SK-MEL-5 (cell line): ENCODE data around the gene TM9SF3. TPM values are rescaled to one million over a fixed set of nuclear protein-coding genes. Genes with fewer than 3 reads are reported as not detected.

Experiments
- DNase-seq: peaks from one replicate; pipeline ENCODE4 v3.0.0-alpha.2; 2016; ENCODE audit warnings: low read depth, low spot score
- in situ Hi-C: cut with HindIII; loops from 2 replicates; pipeline ENCODE4 v1.10.0; 2016; ENCODE audit warnings: low sequenced_read_pairs, high pct_unique_total_duplicates, low pct_unique_long_range_greater_than_20kb
- polyA plus RNA-seq, 2 experiments: library from polyadenylated mRNA; depleted of rRNA; stranded (reverse); fragments of >200 nt; gene quantifications; 2 replicates each; pipeline ENCODE4 v1.2.3, GENCODE V29; 2015
- total RNA-seq: library from RNA; depleted of rRNA; stranded (reverse); fragments of >200 nt; shearing (Covaris generic); gene quantifications from 2 replicates; pipeline ENCODE4 v1.2.3, GENCODE V29; 2014; rRNA removed

The TM9SF3 gene
- total RNA-seq = 47.1 and 54.6 TPM in 2 replicates
- 50.9 and 54.8 TPM in 2 replicates for polyA plus RNA-seq (2015; cell fraction: cytosol; rRNA removed)
- polyA plus RNA-seq (2015; cell fraction: nucleus; rRNA removed) = 31.0 and 35.7 TPM in 2 replicates

GRCh38 chr10:96586419-96587263, at the start of gene TM9SF3:
Gene TM9SF3, minus strand, starts transcription at chr10:96587012. Its CDS starts 177 bp downstream, at chr10:96586835.
- peak; percentile 82 for DNase-seq
- in situ Hi-C loops = no loop called here

GRCh38 chr10:96636551-96636950, 49.7 kb upstream of the TM9SF3 start:
- in situ Hi-C loops = no loop called here
- DNase-seq = no peak

GRCh38 chr10:96632974-96633710, 46.3 kb upstream of the TM9SF3 start:
- in situ Hi-C loops = no loop called here
- DNase-seq = no peak

- no peak for DNase-seq
- in situ Hi-C loops = no loop called here
Measured at GRCh38 chr10:96627292-96627691, 40.5 kb upstream of the TM9SF3 start.

- in situ Hi-C loops = no loop called here
Measured at GRCh38 chr10:96626795-96627194, 40.0 kb upstream of the TM9SF3 start.

GRCh38 chr10:96625173-96625572, 38.4 kb upstream of the TM9SF3 start:
- DNase-seq = no peak
- in situ Hi-C loops = no loop called here

More at GRCh38 chr10:96626795-96627194, 40.0 kb upstream of the TM9SF3 start:
- DNase-seq = peak; percentile 17

- DNase-seq = no peak
- in situ Hi-C loops = no loop called here
Measured at GRCh38 chr10:96622013-96622787, 35.4 kb upstream of the TM9SF3 start.

- in situ Hi-C loops = no loop called here
- DNase-seq = no peak
Measured at GRCh38 chr10:96619796-96620773, 33.3 kb upstream of the TM9SF3 start.

- in situ Hi-C loops = no loop called here
Measured at GRCh38 chr10:96619120-96619519, 32.3 kb upstream of the TM9SF3 start.

GRCh38 chr10:96618653-96619052, 31.8 kb upstream of the TM9SF3 start:
- in situ Hi-C loops = no loop called here
- DNase-seq = peak; percentile 24

More at GRCh38 chr10:96619120-96619519, 32.3 kb upstream of the TM9SF3 start:
- DNase-seq = no peak

- no peak for DNase-seq
- in situ Hi-C loops = no loop called here
Measured at GRCh38 chr10:96616961-96617360, 30.1 kb upstream of the TM9SF3 start.

- in situ Hi-C loops = no loop called here
- DNase-seq = no peak
Measured at GRCh38 chr10:96614515-96614914, 27.7 kb upstream of the TM9SF3 start.

GRCh38 chr10:96613576-96613975, 26.8 kb upstream of the TM9SF3 start:
- in situ Hi-C loops = no loop called here
- no peak for DNase-seq

GRCh38 chr10:96612055-96612830, 25.4 kb upstream of the TM9SF3 start:
- DNase-seq = no peak
- in situ Hi-C loops = no loop called here

- in situ Hi-C loops = no loop called here
- DNase-seq = no peak
Measured at GRCh38 chr10:96610817-96611216, 24.0 kb upstream of the TM9SF3 start.

- no peak for DNase-seq
- in situ Hi-C loops = no loop called here
Measured at GRCh38 chr10:96609510-96609909, 22.7 kb upstream of the TM9SF3 start.
